Right cardiac atrium (tissue), 5 donors: ENCODE results near the gene OCEL1. TPM values are rescaled to one million over a fixed set of nuclear protein-coding genes. Genes with fewer than 3 reads are reported as not detected.

Source experiments
- ATAC-seq, 2 donors: fragments of 200-7000 bp; cut with Tn5 transposase; one replicate each; pipeline versions ENCODE4 v1.8.0 to v1.9.1; 2020; ENCODE audit warnings: moderate library complexity in 2 of 2, mild to moderate bottlenecking in 1 of 2
- DNase-seq, 3 donors: peaks; one replicate each; pipeline ENCODE4 v3.0.0-alpha.2; 2020
- H3K27ac ChIP-seq: one replicate; pipeline ENCODE4 v1.5.1; 2013; ENCODE audit warnings: mild to moderate bottlenecking, low read length, control low read depth, moderate library complexity
- H3K27me3 ChIP-seq: one replicate; pipeline ENCODE4 v1.6.1; 2013; ENCODE audit not compliant: control insufficient read depth, insufficient read depth
- H3K4me1 ChIP-seq: one replicate; pipeline ENCODE4 v1.6.1; 2013; ENCODE audit warnings: low read length; ENCODE audit not compliant: control insufficient read depth, insufficient read depth
- H3K4me3 ChIP-seq: one replicate; pipeline ENCODE4 v1.5.1; 2013; ENCODE audit warnings: low read length, control low read depth
- H3K9me3 ChIP-seq: one replicate; pipeline ENCODE4 v1.6.1; 2013; ENCODE audit warnings: low read length; ENCODE audit not compliant: control insufficient read depth
- WGBS: extraction: QIAGEN DNeasy Blood & Tissue Kit; methylation state at CpG from one replicate; pipeline ENCODE4 v1.1.7; 2013; 5-methylcytosine and 5-hydroxymethylcytosine counted together
- intact Hi-C, 4 donors: fragments of 100-400 bp; cut with DNase I; formaldehyde crosslinking; loops; one replicate each; pipeline versions ENCODE4 v1.11.0 to v1.14.0; 2022 to 2023
- polyA plus RNA-seq: library from polyadenylated mRNA; stranded (reverse); fragments of 200-250 nt; gene quantifications from one replicate; pipeline ENCODE4 v1.2.3, GENCODE V29; 2013
- total RNA-seq, 4 donors: library from RNA; stranded (reverse); fragmentation: NEBNext Ultra II Directional; extraction: Animal tissue kit (Norgen Biotek cat#: 25700); gene quantifications; one replicate each; pipeline ENCODE4 v1.2.1, GENCODE V29; 2021
- donor health status: healthy with polysubstance abuse.
- donor health status: DM: no; HTN: yes; CAD: no.
- donor health status: DM: no; HTN: no; CAD: no.
- donor health status: DM: no; HTN: yes; CAD: no; lungs with severe emphysema.
- donor health status: DM: yes; HTN: yes; CAD: no.

The OCEL1 gene
- total and polyA plus RNA-seq, 5 donors = 16.5 to 37.5 (median 27.1) TPM

GRCh38 chr19:17255150-17255621, 29.2 kb downstream of the OCEL1 start:
- no peaks in the 10 kb centered on the region for H3K27me3 ChIP-seq
- DNase-seq = peak in 1 of 3 donors; percentile 37
- no peak overlapping the region for H3K4me3 ChIP-seq
- H3K9me3 ChIP-seq = no peaks in the 10 kb centered on the region
- WGBS = 73% methylated on average over 18 of the region's 18 CpGs
- H3K4me1 ChIP-seq = no peaks in the 10 kb centered on the region
- no peak overlapping the region for H3K27ac ChIP-seq
- no peak for ATAC-seq
- intact Hi-C loops = no loop called here

- no peak for ATAC-seq
- Histone ChIP-seq H3K9me3 (no peaks in the 10 kb centered on the region), H3K27ac (no peak overlapping the region), H3K27me3 (no peaks in the 10 kb centered on the region), H3K4me3 (no peak overlapping the region), H3K4me1 (no peaks in the 10 kb centered on the region)
- intact Hi-C loops = no loop called here
- WGBS = 85% methylated on average over 3 of the region's 3 CpGs
- no peak for DNase-seq
These were observed 30.1 kb downstream of the OCEL1 start for GRCh38 chr19:17256130-17256529.

GRCh38 chr19:17259118-17259780, 33.2 kb downstream of the OCEL1 start:
- peak in 1 of 3 donors; percentile 16 for DNase-seq
- intact Hi-C loops = no loop called here
- no peaks in the 10 kb centered on the region for H3K4me1 ChIP-seq
- H3K9me3 ChIP-seq = no peaks in the 10 kb centered on the region
- WGBS = 91% methylated on average over 9 of the region's 9 CpGs
- ATAC-seq = no peak
- no peaks in the 10 kb centered on the region for H3K27me3 ChIP-seq
- no peak overlapping the region for H3K4me3 ChIP-seq
- no peak overlapping the region for H3K27ac ChIP-seq

GRCh38 chr19:17259934-17260333, 33.9 kb downstream of the OCEL1 start:
- ATAC-seq (no peak), DNase-seq (peak in 1 of 3 donors; percentile 10)
- Histone ChIP-seq H3K9me3 (no peaks in the 10 kb centered on the region), H3K27me3 (no peaks in the 10 kb centered on the region), H3K27ac (no peak overlapping the region), H3K4me3 (no peak overlapping the region), H3K4me1 (no peaks in the 10 kb centered on the region)
- 53% methylated on average over 1 of the region's 1 CpG for WGBS
- intact Hi-C loops = no loop called here

GRCh38 chr19:17260842-17261325, 34.9 kb downstream of the OCEL1 start:
- no peak overlapping the region for H3K4me3 ChIP-seq
- H3K4me1 ChIP-seq = no peaks in the 10 kb centered on the region
- DNase-seq = peak; percentile 80 to 91 (median 89)
- H3K27me3 ChIP-seq = no peaks in the 10 kb centered on the region
- no peaks in the 10 kb centered on the region for H3K9me3 ChIP-seq
- ATAC-seq = peak; percentile 74 to 81
- no peak overlapping the region for H3K27ac ChIP-seq
- WGBS = 25% methylated on average over 15 of the region's 15 CpGs
- intact Hi-C loops = no loop called here

- no peaks in the 10 kb centered on the region for H3K27me3 ChIP-seq
- peak overlapping the region; percentile 22 for H3K4me3 ChIP-seq
- DNase-seq (peak in 1 of 3 donors; percentile 45), ATAC-seq (no peak)
- intact Hi-C loops = no loop called here
- no peaks in the 10 kb centered on the region for H3K4me1 ChIP-seq
- H3K9me3 ChIP-seq = no peaks in the 10 kb centered on the region
- WGBS = 49% methylated on average over 16 of the region's 16 CpGs
- H3K27ac ChIP-seq = no peak overlapping the region
These were observed 36.5 kb downstream of the OCEL1 start for GRCh38 chr19:17262557-17262956.

- H3K27me3 ChIP-seq = no peaks in the 10 kb centered on the region
- peak overlapping the region; percentile 86 for H3K27ac ChIP-seq
- no peak for ATAC-seq
- intact Hi-C loops = no loop called here
- DNase-seq = peak in 1 of 3 donors; percentile 46
- H3K9me3 ChIP-seq = no peaks in the 10 kb centered on the region
- peak overlapping the region; percentile 53 for H3K4me3 ChIP-seq
- WGBS = 65% methylated on average over 23 of the region's 23 CpGs
- H3K4me1 ChIP-seq = peaks cover 4% of the 10 kb centered on the region
These were observed 38.0 kb downstream of the OCEL1 start for GRCh38 chr19:17263712-17264640.

GRCh38 chr19:17264641-17264979, 38.6 kb downstream of the OCEL1 start, which contains the start of gene USHBP1:
Gene USHBP1, minus strand, starts transcription at chr19:17264745. Its CDS starts 446 bp downstream, at chr19:17264299.
- peaks cover 4% of the 10 kb centered on the region for H3K4me1 ChIP-seq
- no peaks in the 10 kb centered on the region for H3K9me3 ChIP-seq
- peak within 1 kb of the TSS; percentile 53 for H3K4me3 ChIP-seq
- peak within 1 kb of the TSS; percentile 86 for H3K27ac ChIP-seq
- ATAC-seq = peak; percentile 10 to 48
- intact Hi-C loops = no loop called here
- 29% methylated on average over 5 of the region's 5 CpGs for WGBS
- H3K27me3 ChIP-seq = no peaks in the 10 kb centered on the region
- peak; percentile 64 to 81 (median 78) for DNase-seq

GRCh38 chr19:17266026-17266425, 40.0 kb downstream of the OCEL1 start:
- intact Hi-C loops = no loop called here
- DNase-seq (no peak), ATAC-seq (no peak)
- no peaks in the 10 kb centered on the region for H3K27me3 ChIP-seq
- no peak overlapping the region for H3K27ac ChIP-seq
- WGBS = 93% methylated on average over 7 of the region's 7 CpGs
- peaks cover 4% of the 10 kb centered on the region for H3K4me1 ChIP-seq
- H3K9me3 ChIP-seq = no peaks in the 10 kb centered on the region
- no peak overlapping the region for H3K4me3 ChIP-seq

GRCh38 chr19:17266589-17266974, 40.6 kb downstream of the OCEL1 start:
- H3K27me3 ChIP-seq = no peaks in the 10 kb centered on the region
- intact Hi-C loops = no loop called here
- H3K27ac ChIP-seq = no peak overlapping the region
- H3K4me3 ChIP-seq = no peak overlapping the region
- H3K4me1 ChIP-seq = peaks cover 4% of the 10 kb centered on the region
- H3K9me3 ChIP-seq = no peaks in the 10 kb centered on the region
- DNase-seq (no peak), ATAC-seq (no peak)
- 72% methylated on average over 12 of the region's 12 CpGs for WGBS
